ENCODE measurements around the gene RDH11. TPM values are rescaled to one million over a fixed set of nuclear protein-coding genes. Genes with fewer than 3 reads are reported as not detected.

The RDH11 gene
- total RNA-seq, 1 experiment from 2014 or later = 63.4 TPM

- Histone ChIP-seq H3K27me3 (replicated peaks) (no peaks in the 10 kb centered on the region), H3K4me3 (no peak overlapping the region), H3K27ac (no peak overlapping the region), H3K9me3 (replicated peaks) (no peaks in the 10 kb centered on the region), H3K36me3 (no peaks in the 10 kb centered on the region), H3K4me1 (replicated peaks) (peaks cover 8% of the 10 kb centered on the region)
- no peak for DNase-seq (ENCODE audit: low read depth in 1 of 2, low spot score in 2 of 2)
Measured at GRCh38 chr14:67627519-67627918, 68.0 kb downstream of the RDH11 start.

Other genes with a start within 250 kb of the RDH11 start
- gene TMEM229B, start 207.0 kb downstream of the RDH11 start, total RNA-seq (2014; rRNA removed; shearing (Covaris generic)) = 0.71 and 10.9 TPM in 2 replicates
- gene PLEKHH1, start 162.5 kb downstream of the RDH11 start, total RNA-seq (2014; rRNA removed; shearing (Covaris generic)) = 0.97 TPM in 1 of 2 replicates, not detected in the other
- gene PIGH, start 95.5 kb downstream of the RDH11 start, total RNA-seq (2014; rRNA removed; shearing (Covaris generic)) = 11.2 and 20.4 TPM in 2 replicates
- gene ARG2, start 75.8 kb downstream of the RDH11 start, total RNA-seq (2014; rRNA removed; shearing (Covaris generic)) = 4.9 and 7.4 TPM in 2 replicates
- gene VTI1B, start 21.1 kb downstream of the RDH11 start, total RNA-seq (2014; rRNA removed; shearing (Covaris generic)) = 36.2 and 49.2 TPM in 2 replicates
- not detected in 2 replicates for gene RDH12, start 6.1 kb upstream of the RDH11 start, total RNA-seq (2014; rRNA removed; shearing (Covaris generic))
- 9.2 and 9.4 TPM in 2 replicates for gene ZFYVE26, start 120.8 kb upstream of the RDH11 start, total RNA-seq (2014; rRNA removed; shearing (Covaris generic))
- 4.7 and 6.6 TPM in 2 replicates for gene RAD51B, start 124.0 kb upstream of the RDH11 start, total RNA-seq (2014; rRNA removed; shearing (Covaris generic))